ENCODE measurements around the gene SREK1. TPM values are rescaled to one million over a fixed set of nuclear protein-coding genes. Genes with fewer than 3 reads are reported as not detected.

The SREK1 gene
- total and polyA plus RNA-seq, 4 experiments from 2014 or later: 14.3 to 73.7 (median 48.5) TPM

DNA sequence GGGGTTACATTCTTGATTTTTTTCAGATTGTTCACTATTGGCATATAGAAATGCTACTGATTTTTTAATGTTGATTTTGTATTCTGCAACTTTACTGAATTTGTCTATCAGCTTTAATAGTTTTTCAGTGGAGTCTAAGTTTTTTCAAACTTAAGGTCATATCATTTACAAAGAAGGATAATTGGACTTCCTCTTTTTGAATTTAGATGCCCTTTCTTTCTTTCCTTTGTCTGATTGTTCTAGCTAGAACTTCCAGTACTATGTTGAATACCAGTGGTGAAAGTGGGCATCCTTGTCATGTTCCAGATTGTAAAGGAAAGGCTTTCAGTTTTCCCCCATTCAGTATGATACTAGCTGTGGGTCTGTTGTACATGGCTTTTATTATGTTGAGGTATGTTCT is 49.3 kb downstream of the SREK1 start:
- no peak for DNase-seq
- Mint-ChIP-seq H3K27me3 (no peaks in the 10 kb centered on the region), H3K4me1 (no peaks in the 10 kb centered on the region), H3K36me3 (peaks cover 2 to 32% of the 10 kb centered on the region in 2 donors), H3K27ac (no peak overlapping the region), H3K4me3 (no peak overlapping the region), H3K9me3 (peaks cover 0 to 6% (median 0%) of the 10 kb centered on the region in 8 donors)
- H3K9me3 ChIP-seq (ENCODE audit: control insufficient read depth in 1 of 2, low read length in 2 of 2): no peaks in the 10 kb centered on the region
- POLR2A ChIA-PET (ENCODE audit: partially characterized antibody): no interaction called here
- intact Hi-C loops (cut with micrococcal nuclease): no loop called here
- H3K27me3 ChIP-seq (ENCODE audit: insufficient read depth, low read length): no peaks in the 10 kb centered on the region
- H3K4me1 ChIP-seq (ENCODE audit: insufficient read depth, low read length): no peaks in the 10 kb centered on the region
- no peak overlapping the region for H3K27ac ChIP-seq (ENCODE audit: low read depth, low read length)
- H3K4me3 ChIP-seq (ENCODE audit: low read length in 2 of 2): no peak overlapping the region
- CTCF ChIA-PET (ENCODE audit: partially characterized antibody): no interaction called here
- no peaks in the 10 kb centered on the region for H3K36me3 ChIP-seq (ENCODE audit: insufficient read depth, low read length)

DNA sequence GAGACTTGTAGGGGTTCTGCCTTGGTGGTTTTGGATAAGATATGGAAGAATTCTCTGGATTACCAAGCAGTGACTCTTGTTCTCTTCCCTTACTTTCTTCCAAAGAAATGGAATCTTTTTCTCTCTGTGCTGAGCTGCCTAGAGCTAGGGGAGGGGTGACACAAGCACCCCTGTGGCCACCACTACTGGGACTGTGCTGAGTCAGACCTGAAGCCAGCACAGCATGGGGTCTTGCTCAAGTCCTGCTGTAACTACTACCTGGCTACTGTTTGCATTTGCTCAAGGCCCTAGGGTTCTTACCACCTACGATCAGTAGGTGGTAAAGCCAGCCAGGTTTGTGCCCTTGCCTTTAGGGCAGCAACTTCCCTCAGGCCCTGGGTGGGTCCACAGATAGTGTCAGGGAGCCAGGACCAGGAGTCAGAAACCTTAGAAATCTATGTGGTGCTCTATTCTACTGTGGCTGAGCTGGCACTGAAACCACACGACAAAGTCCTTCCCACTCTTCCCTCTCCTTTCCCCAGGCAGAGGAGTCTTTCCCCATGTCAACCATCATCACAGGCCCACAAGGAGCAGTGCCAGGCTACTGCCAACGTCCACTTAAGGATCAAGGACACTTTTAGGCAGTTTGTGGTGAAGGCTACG is 53.8 kb downstream of the SREK1 start:
- no peak for DNase-seq
- intact Hi-C loops (cut with micrococcal nuclease): no loop called here
- no peaks in the 10 kb centered on the region for H3K4me1 ChIP-seq (ENCODE audit: insufficient read depth, low read length)
- no peak overlapping the region for H3K4me3 Mint-ChIP-seq
- H3K4me3 ChIP-seq (ENCODE audit: low read length in 2 of 2): no peak overlapping the region
- ChIA-PET POLR2A (ENCODE audit: partially characterized antibody) (no interaction called here), CTCF (ENCODE audit: partially characterized antibody) (interaction anchor here (1.5 kb wide), 1 partner anchor 436 kb away, joined by 3 read pairs; no protein-coding TSS in a partner anchor)
- H3K27ac Mint-ChIP-seq: no peak overlapping the region
- no peaks in the 10 kb centered on the region for H3K4me1 Mint-ChIP-seq
- peaks cover 2 to 32% of the 10 kb centered on the region in 2 donors for H3K36me3 Mint-ChIP-seq
- H3K27me3 ChIP-seq (ENCODE audit: insufficient read depth, low read length): no peaks in the 10 kb centered on the region
- no peaks in the 10 kb centered on the region for H3K9me3 ChIP-seq (ENCODE audit: control insufficient read depth in 1 of 2, low read length in 2 of 2)
- H3K9me3 Mint-ChIP-seq: peaks cover 0 to 7% (median 0%) of the 10 kb centered on the region in 8 donors
- no peaks in the 10 kb centered on the region for H3K36me3 ChIP-seq (ENCODE audit: insufficient read depth, low read length)
- H3K27me3 Mint-ChIP-seq: no peaks in the 10 kb centered on the region
- H3K27ac ChIP-seq (ENCODE audit: low read depth, low read length): no peak overlapping the region

DNA sequence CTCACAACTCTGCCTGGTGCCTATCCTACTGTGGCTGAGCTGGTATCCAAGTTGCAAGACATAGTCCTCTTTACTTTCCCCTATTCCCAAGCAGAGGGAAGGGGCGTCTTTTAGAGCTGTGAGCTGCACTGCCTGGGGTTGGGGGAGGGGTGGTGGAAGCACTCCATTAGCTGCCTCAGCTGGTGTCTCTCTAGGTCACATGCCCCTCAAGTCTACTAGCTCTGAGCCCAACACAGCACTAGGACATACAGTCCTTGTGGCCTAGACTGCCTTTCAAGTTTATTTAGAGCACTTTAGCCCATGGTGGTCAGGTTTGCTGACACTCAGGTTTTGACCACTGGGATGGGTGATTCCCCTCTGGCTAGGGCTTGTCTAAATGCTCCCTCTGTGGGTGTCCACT is 54.7 kb downstream of the SREK1 start:
- CTCF ChIA-PET (ENCODE audit: partially characterized antibody): no interaction called here
- H3K27me3 Mint-ChIP-seq: no peaks in the 10 kb centered on the region

DNA sequence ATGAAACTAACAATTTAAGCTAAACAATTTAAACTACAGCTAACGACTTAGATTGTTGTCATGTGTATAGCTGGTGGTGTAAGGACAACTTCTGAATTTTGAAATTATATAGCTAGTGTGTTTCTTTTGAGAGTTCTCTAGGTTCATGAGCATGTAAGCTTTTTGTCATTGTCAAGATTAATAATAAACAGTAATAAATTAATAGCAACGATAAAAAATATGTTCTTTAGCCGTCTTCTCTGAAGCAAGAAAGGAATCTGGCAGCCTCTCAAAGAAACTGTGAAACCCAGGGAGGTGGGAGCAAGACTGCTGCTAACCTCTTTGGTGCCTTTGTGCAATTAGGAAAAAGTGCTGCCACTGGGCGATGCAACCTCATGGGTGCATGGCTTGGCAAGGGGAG is 59.4 kb downstream of the SREK1 start:
- Histone ChIP-seq H3K36me3 (ENCODE audit: insufficient read depth, low read length) (no peaks in the 10 kb centered on the region), H3K4me3 (ENCODE audit: low read length in 2 of 2) (no peak overlapping the region), H3K27me3 (ENCODE audit: insufficient read depth, low read length) (no peaks in the 10 kb centered on the region), H3K4me1 (ENCODE audit: insufficient read depth, low read length) (no peaks in the 10 kb centered on the region), H3K27ac (ENCODE audit: low read depth, low read length) (no peak overlapping the region), H3K9me3 (ENCODE audit: control insufficient read depth in 1 of 2, low read length in 2 of 2) (no peaks in the 10 kb centered on the region)
- no peak for DNase-seq
- H3K27me3 Mint-ChIP-seq: no peaks in the 10 kb centered on the region
- no peak overlapping the region for H3K27ac Mint-ChIP-seq
- intact Hi-C loops (cut with micrococcal nuclease): no loop called here
- ChIA-PET CTCF (ENCODE audit: partially characterized antibody) (no interaction called here), POLR2A (ENCODE audit: partially characterized antibody) (no interaction called here)
- H3K4me1 Mint-ChIP-seq: no peaks in the 10 kb centered on the region
- peaks cover 0 to 7% (median 0%) of the 10 kb centered on the region in 8 donors for H3K9me3 Mint-ChIP-seq
- no peak overlapping the region for H3K4me3 Mint-ChIP-seq
- peaks cover 0 to 17% of the 10 kb centered on the region in 2 donors for H3K36me3 Mint-ChIP-seq

More for the DNA sequence above, 54.7 kb downstream of the SREK1 start:
- peaks cover 0 to 7% (median 0%) of the 10 kb centered on the region in 8 donors for H3K9me3 Mint-ChIP-seq
- no peak overlapping the region for H3K27ac Mint-ChIP-seq
- H3K4me1 ChIP-seq (ENCODE audit: insufficient read depth, low read length): no peaks in the 10 kb centered on the region
- no peak overlapping the region for H3K27ac ChIP-seq (ENCODE audit: low read depth, low read length)
- POLR2A ChIA-PET (ENCODE audit: partially characterized antibody): no interaction called here
- no peak overlapping the region for H3K4me3 ChIP-seq (ENCODE audit: low read length in 2 of 2)
- H3K36me3 ChIP-seq (ENCODE audit: insufficient read depth, low read length): no peaks in the 10 kb centered on the region
- H3K4me3 Mint-ChIP-seq: no peak overlapping the region
- no peaks in the 10 kb centered on the region for H3K4me1 Mint-ChIP-seq
- intact Hi-C loops (cut with micrococcal nuclease): no loop called here
- peaks cover 2 to 32% of the 10 kb centered on the region in 2 donors for H3K36me3 Mint-ChIP-seq
- H3K27me3 ChIP-seq (ENCODE audit: insufficient read depth, low read length): no peaks in the 10 kb centered on the region
- no peak for DNase-seq
- no peaks in the 10 kb centered on the region for H3K9me3 ChIP-seq (ENCODE audit: control insufficient read depth in 1 of 2, low read length in 2 of 2)

DNA sequence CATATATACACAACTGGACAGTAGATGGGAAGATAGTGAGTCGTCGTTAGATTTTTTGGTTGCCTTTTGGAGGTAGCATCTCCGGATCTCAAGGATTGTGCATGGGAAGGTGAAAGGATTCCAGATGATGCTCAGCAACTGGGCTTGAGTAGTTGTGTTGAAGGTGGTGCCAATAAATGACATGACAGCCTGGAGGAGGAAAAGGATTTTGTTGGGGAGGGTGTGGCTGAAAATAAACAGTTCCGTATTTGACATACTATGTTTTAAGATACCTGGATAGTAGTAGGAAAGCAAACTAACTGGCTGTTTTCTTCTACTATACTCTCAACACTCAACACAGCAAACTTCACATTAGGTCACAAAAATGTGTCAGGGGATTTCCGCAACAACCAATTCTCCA is 62.4 kb downstream of the SREK1 start:
- no peak for DNase-seq
- no peak overlapping the region for H3K27ac Mint-ChIP-seq

DNA sequence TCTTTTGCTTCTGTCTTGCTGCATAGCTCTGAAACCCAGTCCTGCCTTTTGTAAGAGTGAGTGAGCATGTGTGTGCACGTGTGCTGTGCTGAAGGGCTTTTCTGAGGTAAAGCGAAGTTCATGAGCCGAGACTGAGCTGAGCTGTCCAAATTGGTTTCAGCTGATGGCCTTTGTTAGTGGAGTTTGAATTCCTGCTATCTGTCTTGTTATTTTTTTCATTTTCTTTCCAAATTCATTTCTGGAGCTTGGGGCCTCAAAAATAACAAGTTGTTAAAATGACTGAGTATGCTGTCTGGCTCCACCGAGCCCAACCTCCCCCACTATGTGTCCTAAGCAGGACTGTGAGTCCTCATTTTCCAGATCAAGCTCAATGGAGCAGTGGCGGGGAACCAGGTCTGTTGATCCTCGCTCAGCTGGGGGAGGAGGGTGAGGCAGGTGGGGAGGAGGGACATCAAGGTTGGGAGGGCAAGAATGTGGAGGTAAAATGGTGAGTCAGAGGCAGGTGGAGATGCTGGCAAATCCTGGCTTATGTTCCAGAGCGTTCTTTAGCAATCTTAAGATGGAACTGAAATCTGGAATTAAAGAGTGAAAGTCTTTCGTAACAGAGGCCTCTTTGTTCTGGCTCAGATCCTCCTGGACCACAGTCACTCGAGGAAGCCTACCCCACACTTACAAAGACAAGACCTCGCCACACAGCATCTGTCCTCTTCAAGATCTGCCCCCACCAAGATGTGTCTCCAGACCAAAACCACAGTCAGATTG is 63.9 kb downstream of the SREK1 start:
- Mint-ChIP-seq H3K4me1 (no peaks in the 10 kb centered on the region), H3K9me3 (peaks cover 0 to 2% (median 0%) of the 10 kb centered on the region in 8 donors), H3K27me3 (no peaks in the 10 kb centered on the region), H3K36me3 (peaks cover 0 to 9% of the 10 kb centered on the region in 2 donors), H3K27ac (no peak overlapping the region), H3K4me3 (no peak overlapping the region)
- intact Hi-C loops (cut with micrococcal nuclease): no loop called here
- Histone ChIP-seq H3K27ac (ENCODE audit: low read depth, low read length) (no peak overlapping the region), H3K27me3 (ENCODE audit: insufficient read depth, low read length) (no peaks in the 10 kb centered on the region), H3K4me1 (ENCODE audit: insufficient read depth, low read length) (no peaks in the 10 kb centered on the region), H3K9me3 (ENCODE audit: control insufficient read depth in 1 of 2, low read length in 2 of 2) (no peaks in the 10 kb centered on the region), H3K36me3 (ENCODE audit: insufficient read depth, low read length) (no peaks in the 10 kb centered on the region), H3K4me3 (ENCODE audit: low read length in 2 of 2) (no peak overlapping the region)
- ChIA-PET CTCF (ENCODE audit: partially characterized antibody) (no interaction called here), POLR2A (ENCODE audit: partially characterized antibody) (no interaction called here)
- no peak for DNase-seq

More for the DNA sequence above, 62.4 kb downstream of the SREK1 start:
- no peaks in the 10 kb centered on the region for H3K4me1 Mint-ChIP-seq
- ChIA-PET POLR2A (ENCODE audit: partially characterized antibody) (no interaction called here), CTCF (ENCODE audit: partially characterized antibody) (no interaction called here)
- peaks cover 0 to 3% (median 0%) of the 10 kb centered on the region in 8 donors for H3K9me3 Mint-ChIP-seq
- Histone ChIP-seq H3K4me1 (ENCODE audit: insufficient read depth, low read length) (no peaks in the 10 kb centered on the region), H3K27ac (ENCODE audit: low read depth, low read length) (no peak overlapping the region), H3K27me3 (ENCODE audit: insufficient read depth, low read length) (no peaks in the 10 kb centered on the region), H3K36me3 (ENCODE audit: insufficient read depth, low read length) (no peaks in the 10 kb centered on the region), H3K9me3 (ENCODE audit: control insufficient read depth in 1 of 2, low read length in 2 of 2) (no peaks in the 10 kb centered on the region), H3K4me3 (ENCODE audit: low read length in 2 of 2) (no peak overlapping the region)
- no peak overlapping the region for H3K4me3 Mint-ChIP-seq
- no peaks in the 10 kb centered on the region for H3K27me3 Mint-ChIP-seq
- intact Hi-C loops (cut with micrococcal nuclease): no loop called here
- H3K36me3 Mint-ChIP-seq: peaks cover 0 to 16% of the 10 kb centered on the region in 2 donors

DNA sequence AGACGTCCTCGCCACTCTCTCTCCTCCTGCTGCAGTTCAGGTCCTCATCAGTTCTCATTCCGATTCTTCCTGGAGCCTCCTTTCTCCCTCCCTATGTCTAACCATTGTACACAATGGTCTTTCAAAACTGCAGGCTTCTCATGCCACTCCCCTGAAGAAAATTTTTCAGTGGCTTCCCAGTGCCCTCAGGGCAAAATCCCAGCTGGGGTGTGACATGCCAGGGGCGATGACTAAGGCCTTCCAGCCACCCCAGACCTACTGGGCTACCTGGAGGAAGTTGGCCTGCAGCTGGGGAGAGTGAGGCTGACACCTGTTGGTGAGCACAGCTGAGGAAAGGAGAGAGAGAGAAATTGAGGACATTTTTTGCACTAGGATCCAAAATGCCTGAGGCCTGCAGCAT is 65.2 kb downstream of the SREK1 start:
- Mint-ChIP-seq H3K27me3 (no peaks in the 10 kb centered on the region), H3K27ac (no peak overlapping the region), H3K36me3 (peaks cover 0 to 9% of the 10 kb centered on the region in 2 donors), H3K4me3 (no peak overlapping the region), H3K9me3 (peaks cover 0 to 2% (median 0%) of the 10 kb centered on the region in 8 donors), H3K4me1 (no peaks in the 10 kb centered on the region)
- Histone ChIP-seq H3K27me3 (ENCODE audit: insufficient read depth, low read length) (no peaks in the 10 kb centered on the region), H3K9me3 (ENCODE audit: control insufficient read depth in 1 of 2, low read length in 2 of 2) (no peaks in the 10 kb centered on the region), H3K4me3 (ENCODE audit: low read length in 2 of 2) (no peak overlapping the region), H3K4me1 (ENCODE audit: insufficient read depth, low read length) (no peaks in the 10 kb centered on the region), H3K27ac (ENCODE audit: low read depth, low read length) (no peak overlapping the region), H3K36me3 (ENCODE audit: insufficient read depth, low read length) (no peaks in the 10 kb centered on the region)
- ChIA-PET POLR2A (ENCODE audit: partially characterized antibody) (no interaction called here), CTCF (ENCODE audit: partially characterized antibody) (no interaction called here)
- intact Hi-C loops (cut with micrococcal nuclease): no loop called here
- DNase-seq: no peak

Data from CD4-positive, alpha-beta memory T cell (primary cell).